Measurements from ENCODE around the gene HIVEP3.

Gene HIVEP3

DNA sequence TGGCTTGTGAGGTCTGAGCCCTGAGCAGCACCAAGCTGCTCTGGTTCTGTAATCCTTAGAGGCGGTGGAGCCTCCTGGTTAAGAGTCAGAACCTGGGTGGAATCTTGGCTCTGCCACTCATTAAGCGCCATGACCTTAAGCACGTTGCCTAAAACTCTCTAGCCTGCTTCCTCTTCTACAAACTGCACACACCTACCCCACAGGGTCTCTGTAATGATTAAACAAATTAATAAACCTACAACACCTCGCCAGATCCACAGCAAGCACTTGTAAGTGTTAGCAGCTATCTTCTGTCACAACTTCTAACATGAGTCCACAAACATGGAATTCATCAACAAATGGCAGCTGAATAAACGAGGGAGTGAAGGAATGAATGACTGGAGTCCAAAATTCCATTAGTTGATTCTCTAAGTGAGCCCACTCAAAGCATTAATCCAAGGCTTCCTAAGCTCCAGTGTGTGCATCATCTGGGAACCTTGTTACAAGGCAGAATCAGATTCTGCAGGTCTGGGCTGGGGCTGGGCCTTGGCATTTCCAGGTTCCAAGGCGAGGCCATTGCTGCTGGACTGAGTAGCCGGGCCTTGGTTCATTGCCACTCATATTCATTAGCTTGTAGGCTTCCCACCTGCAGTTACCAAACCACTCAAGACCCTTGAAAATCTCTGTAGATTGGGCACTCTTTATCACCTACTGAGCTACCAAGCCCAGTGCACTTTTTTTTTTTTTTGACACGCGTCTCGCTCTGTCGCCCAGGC lies 168.6 kb downstream of the HIVEP3 start:
- DNase-seq, result no peak

DNA sequence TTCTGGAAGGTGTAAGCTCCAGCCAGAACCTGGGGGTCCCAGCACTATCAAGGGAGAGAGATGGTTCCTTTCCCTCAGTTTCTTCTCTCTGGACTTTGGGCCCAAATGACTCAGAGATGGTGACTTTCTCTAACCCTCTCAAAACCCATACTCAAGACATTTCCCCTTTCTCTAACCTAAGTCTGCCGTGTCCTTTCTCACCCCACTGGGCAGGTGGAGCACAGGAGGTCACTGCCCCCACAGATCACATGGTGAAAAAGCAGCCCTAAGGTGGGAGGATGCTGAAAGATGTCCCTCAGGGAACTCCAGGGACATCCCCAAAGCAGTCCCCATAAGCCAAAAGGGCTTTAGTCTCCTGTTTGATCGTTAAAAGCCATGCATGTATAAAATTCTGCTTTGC lies 173.7 kb downstream of the HIVEP3 start:
- no peak for DNase-seq

DNA sequence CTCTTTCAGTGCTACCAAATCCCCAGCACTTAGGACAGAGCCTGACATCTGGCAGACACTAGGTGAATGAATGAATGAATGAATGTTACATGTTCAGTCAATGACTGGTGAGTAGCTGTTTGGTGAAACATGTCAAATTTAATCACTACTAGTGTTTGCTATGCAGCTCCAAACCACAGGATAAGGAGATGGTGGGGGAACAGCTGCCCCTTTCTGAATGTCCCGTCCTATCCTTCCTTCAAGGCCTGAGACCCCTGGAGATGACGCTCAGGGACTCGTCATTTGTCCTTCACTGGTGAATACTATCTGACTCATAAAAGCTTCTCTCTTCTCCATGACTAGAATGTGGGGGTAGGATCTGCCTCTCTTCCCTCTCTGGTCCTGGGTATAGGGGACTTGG lies 175.4 kb downstream of the HIVEP3 start:
- DNase-seq, result no peak

DNA sequence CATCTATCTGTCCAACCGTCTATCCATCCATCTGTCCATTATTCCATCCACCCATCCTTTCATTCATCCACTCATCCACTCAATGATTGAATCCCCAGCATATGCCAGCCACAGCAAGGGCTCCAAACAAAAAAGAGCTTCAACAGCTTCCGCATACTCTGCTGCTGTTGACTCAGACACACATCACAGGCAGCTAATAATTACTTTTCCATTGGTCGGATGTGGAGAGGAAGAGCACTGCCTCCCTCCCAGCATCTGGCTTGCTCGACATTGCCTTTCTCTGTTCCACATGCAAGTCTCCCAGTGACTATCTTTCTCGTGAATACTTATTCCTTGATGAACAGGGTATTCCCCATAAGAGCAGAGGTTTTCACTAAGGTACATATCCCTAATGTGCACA lies 176.5 kb downstream of the HIVEP3 start:
- DNase-seq, result no peak

DNA sequence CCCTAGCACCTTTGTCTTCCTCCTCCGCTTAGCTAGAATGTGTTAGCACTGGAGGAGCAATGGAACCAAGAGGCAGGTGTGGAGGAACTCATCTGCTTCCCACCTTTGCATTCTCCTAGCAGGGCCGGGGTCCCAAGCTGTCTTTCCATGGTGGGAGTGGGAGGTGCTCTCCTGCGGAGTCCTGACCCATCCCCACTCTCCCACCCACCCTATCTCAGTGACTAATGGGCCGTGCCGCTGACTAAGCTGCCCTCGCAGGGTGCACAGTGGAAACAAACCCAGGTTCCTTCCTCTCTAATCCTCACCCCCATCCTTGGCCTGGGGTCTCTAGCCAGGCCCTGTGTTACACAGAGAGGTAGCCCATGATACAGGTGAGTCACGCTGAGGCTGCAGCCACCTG lies 177.5 kb downstream of the HIVEP3 start:
- DNase-seq, result peak; percentile 52

DNA sequence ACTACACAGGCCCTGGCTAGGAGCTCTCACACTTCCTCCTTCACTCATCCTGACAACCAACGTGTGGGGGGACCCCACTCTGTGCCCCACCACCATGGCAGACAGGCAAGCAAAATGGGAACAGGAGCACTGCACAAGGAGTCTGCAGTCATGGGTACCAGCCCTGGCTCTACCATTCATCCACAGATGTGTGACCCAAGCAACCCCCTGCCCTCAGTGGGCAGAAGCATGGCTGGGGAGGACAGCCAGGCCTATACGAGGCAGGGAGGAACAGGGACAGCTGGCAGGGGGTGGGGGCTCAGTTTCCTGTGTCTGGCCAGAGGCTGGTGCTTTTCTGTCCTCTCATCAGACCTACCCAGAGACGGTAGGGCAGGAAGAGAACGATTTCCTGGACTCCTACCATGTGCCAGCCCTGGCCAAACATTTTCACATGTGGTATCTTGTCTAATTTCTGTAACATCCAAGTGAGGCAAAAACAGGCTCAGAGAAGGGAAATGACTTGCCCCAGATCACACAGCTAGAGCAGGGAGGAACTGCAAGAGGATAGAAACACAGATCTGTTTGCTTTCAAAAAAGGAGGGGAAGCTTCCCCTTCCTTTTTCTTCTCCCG lies 178.0 kb downstream of the HIVEP3 start:
- DNase-seq, result no peak

DNA sequence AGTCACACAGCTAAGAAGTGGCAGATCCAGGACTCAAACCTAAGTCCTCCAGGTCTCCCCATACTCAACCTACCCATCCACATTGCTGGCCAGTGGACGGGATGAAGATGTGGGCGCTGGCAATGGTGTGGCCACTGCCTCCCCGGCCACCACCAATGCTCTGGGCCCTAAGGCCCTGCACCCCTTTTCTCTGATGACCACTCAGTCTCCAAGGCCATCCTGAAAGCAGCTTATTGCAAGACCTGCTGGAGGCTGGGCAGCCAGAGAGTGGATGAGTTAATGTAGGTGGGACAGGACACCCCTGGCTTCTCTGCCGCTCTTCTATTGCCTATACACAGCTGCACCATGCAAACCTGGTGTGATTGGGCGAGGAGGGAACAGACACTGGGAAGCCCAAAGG lies 178.7 kb downstream of the HIVEP3 start:
- DNase-seq, result no peak

DNA sequence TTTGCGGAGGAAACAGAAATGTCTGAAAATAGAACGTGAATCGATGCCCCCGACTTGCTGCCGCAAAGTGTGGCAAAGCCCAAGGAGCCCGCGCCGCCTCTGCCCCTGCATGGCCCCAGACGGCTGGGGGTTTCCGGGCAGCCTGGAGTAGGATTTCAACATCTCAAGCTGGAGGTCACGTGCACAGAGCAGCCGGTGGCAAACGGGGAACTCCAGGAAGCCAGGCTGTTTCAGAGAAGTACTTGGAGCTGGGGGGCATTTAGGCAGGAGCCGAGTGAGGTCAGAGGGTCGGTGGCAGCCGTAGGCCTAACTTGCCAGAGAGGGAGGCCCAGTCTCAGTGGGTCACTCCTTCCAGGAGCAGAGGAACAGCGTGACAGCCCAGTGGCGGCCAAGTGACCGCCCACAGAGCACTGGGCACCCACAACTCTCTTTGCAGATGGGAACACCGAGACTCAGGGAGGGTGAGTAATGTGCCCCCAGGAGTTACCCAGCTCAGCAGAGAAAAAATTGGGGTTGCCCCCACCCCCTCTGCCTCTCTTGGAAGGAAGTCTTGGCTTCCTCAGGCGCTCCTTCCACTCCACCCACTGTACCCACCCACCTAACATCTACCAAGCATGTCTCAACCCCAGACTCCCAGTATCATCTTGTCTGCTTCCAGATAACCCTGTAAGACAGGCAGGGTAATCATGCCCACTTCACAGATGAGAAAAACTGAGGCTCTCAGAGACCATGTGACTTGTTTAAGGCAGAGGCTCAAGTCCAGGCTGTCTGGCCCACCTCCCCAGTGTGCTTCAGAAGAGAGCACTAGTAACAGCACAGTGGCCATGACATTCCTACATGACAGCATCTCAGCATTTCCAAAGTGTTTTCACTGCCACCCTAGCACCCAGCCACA lies 179.4 kb downstream of the HIVEP3 start:
- peak; percentile 80 for DNase-seq

DNA sequence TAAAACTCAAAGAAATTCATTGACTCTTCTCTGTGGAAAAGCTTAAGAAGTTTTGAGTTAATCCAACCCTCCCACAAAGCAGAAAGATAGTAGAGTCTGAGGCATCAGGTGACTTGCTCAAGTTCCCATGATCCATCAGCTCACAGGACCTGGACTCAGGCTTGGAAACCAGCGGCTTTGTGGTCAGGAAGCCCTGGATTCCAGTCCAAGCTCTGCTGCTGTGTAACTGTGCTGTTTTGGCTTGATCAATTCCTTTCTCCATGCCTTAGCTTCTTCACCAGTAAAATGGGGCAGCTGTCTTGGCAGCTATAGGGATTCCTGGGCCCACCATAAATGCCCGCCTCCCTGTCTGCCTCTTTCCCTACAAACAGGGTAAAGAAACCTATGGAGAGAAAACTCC lies 180.2 kb downstream of the HIVEP3 start:
- no peak for DNase-seq

DNA sequence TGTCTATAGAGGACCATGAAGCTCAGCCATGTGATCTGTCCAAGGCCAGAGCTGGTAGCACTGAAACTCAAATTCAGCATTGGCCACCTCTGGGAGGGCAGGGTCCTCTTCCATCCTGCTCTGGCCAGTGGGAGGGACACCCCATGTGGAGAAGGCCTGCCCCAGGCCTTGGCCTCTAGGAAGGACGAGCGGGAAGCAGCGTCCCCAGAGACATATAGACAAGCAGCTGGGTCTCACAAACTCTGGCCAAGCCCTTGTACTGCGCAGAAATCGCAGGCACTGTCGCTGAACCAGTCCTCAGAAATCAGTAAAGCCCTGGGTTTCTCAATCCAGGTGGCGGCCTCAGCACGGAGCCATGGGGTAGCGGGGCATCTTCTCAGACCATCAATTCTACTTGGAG lies 180.7 kb downstream of the HIVEP3 start:
- DNase-seq, result no peak

DNA sequence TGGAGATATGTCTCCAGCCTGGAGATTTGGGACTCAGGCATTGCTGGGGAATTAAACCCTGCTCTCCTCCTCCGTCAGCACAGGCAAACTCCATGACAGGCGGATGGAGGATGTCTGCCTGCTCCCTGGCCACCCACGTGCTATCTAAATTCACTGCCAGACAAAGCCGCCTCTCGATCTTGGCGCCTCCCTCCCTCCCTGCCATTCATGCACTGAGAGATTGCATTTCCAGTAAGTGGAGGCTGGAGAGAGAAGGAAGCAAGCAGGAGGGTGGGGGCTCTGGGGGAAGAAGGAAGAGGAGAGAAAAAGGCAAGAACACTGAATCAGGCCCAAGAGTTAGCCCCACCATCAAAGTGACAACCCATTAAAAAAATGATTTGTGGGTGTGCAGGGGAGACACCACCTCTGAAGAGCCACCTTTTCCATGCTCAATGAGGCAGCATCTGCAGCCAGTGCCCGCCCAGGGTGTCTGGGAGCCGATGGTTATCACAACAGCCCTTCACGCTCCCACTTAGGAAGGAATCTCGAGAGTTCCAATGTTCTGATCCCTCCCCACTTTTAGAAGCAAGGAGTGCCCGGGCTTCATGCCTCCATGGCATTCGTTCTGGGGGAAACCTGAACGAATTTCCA lies 183.0 kb downstream of the HIVEP3 start:
- DNase-seq, result no peak

DNA sequence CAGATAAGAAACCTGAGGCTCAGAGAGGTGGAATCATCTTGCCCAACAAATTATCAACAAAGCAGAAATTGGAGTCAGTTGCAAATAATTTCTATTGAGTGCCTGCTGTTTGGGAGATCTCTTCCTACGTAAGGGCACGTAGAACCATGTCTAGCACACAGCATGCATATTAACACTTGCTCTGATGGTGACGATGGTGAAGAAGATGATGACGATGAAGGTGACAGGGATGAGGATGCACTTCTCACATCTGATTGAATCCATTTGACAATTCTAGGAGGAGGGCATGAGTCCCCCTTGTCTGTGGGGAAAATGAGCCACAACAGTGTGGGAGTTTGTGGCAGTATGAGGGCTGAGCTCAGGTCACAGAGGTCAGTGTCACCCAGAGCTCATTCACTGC lies 183.6 kb downstream of the HIVEP3 start:
- no peak for DNase-seq

DNA sequence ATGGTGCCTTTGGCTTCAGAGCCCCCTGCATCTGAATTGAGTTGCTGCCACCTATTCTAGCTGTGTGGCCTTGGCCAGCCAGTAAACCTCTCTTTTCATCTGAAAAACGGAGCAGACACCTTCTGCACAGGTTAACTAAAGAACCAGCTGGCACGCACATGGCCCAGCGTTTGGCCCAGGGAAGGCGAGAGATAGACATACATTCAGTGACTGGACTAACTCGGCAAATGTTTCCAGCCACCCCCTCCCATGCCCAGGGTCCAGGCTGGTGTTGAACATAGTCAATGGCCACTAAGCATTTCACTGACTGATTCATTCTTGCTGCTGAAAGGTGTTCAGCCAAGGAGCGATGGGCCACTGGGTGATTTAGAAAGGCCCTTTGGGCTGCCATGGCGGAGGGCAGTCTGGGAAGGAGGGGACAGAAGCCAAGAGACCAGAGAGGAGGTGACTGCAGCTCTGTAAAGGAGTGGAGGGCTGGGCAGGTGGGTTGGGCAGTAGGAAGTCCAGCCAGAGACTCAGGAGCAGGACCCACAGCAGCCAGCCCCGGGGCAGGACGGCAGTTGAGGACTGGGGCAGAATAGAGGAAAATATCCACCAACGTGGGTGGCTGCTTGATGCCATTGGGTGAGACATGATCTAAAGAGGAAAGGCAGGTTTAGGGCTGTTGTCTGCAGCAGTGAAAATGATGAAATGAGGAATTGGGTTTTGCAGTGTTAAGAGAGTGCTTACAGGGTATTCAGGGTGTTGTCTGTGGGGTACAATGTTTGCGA lies 184.3 kb downstream of the HIVEP3 start:
- no peak for DNase-seq

DNA sequence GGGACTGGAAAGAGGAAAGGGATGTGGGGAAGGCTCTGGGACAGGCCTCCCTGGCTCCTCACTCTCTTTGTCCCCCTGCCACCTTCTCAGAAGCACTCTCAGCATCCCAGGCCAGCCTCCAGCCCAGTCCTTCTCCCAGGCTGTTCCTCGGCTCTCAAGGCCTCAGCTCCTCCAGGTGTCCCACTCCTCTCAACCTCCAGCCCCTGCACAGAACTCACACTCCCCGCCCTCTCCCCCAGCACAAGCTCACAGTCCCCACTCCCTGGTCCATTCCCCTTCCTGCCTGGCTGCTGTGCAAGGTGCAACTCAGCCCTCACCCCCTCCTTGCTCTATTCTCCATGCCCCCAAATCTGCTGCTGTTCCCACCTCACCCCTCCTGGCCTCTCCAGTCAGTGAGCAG lies 185.0 kb downstream of the HIVEP3 start:
- DNase-seq, result no peak

DNA sequence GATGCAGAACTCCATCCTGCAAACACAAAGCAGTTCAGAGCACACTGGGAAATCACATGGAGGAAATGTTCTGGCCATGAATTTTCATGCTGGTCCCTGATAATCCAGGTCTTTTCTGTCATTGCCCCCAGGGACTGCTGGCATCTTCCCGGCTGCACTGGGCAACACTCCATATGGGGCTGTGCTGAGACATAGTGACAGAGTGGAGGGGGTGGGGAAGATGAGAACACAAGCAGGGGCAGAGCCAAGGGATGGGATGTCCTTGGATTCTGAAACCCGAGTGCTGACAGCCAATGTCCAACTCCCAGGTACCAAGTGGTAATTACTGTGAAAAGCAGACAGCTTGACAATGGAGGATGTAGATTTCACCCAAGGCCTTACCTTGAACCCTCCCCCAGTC lies 185.7 kb downstream of the HIVEP3 start:
- DNase-seq, result no peak

DNA sequence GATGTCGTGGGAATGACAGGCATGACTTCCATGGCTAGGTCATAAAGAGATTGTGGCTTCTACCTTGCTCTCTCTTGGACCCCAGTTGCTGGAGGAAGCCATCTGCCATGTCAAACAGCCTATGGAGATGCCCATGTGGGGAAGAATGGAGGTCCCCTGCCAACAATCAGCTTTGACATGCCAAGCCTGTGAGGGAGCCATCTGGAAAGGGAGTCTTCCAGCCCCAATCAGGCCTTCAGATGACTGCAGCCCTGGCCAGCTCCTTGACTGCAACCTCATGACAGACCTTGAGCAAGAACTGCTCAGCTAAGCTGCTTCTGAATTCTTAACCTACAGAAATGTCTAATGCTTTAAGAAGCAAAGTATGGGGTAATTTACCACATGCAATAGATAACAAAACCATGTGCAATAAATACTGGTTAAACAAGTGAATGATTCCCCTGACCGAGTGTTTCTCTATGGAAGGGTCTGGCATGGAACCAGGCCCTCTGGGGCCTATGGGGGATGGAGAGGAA lies 187.1 kb downstream of the HIVEP3 start:
- no peak for DNase-seq

DNA sequence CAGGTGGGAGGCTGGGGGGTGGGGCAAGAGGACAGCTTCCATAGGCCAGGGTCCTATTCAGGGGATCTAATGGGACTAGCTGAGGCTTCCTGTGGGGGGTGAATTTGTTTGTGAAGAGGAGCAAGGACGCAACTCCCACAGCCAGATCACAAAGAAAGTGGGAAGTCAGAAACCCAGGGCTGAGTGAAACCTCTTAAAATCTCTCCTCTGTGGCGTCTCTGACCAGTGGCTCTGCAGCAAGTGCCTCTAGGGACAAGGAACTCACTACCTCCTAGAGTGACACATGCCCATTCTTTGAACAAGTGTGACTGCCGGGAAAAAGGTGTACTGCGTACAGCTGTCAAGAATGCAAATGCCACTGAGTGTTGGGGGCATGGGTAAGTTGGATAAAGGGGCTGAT lies 187.9 kb downstream of the HIVEP3 start:
- DNase-seq, result no peak

DNA sequence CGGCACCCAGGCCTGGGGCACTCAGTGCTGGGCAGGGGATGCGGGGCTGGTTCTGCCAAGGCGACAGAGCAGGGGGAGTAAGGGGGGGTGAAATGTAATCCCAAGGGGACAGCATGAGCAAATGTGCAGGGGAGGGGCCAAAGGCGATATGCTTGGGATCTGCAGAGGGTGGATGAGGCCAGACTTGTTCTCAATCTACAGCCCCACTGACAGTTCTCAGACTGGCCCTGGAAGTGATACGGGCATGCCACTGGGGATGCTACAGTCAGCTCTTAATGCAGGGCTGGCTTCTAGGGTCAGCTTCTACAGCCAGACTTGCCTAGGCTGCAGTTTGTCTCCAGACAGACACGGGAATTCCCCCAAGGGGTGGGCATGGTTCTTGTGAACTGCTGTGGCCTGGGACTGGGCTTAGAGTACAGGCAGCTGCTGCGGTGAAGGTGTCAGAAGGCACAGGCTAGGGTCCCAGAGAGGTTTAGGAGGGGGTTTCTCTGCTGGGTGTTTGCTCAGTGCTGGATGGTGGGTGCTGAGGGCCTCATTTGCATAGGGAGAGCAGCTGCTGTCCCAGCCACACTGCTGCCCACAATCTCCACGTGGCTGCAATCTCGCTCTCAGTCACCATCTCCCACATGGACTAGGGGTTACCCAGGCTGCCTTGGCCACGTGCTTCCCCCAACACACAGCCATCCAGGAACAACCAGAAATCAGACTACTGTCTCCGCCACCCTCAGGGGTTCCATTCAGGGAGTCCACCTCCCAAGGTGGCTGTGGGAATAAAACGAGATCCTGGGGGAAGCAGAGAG lies 190.1 kb downstream of the HIVEP3 start:
- no peak for DNase-seq

DNA sequence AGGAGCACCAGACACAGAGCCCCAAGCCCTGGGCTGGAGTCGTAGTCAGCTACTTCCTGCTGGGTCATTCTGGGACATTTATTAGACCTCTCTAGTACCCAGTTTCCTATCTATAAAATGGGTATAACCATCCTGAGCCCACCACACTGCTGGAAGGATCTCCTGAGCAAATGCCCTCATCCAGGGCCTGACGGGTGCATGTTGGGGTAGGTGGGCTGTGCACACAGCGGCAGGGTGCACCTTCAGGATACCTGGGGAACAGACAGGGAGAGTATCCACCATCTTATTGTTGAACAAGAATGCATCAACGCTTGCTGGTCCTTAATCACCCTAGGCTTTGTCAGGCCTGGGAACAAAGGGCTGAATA lies 191.0 kb downstream of the HIVEP3 start:
- DNase-seq, result no peak

DNA sequence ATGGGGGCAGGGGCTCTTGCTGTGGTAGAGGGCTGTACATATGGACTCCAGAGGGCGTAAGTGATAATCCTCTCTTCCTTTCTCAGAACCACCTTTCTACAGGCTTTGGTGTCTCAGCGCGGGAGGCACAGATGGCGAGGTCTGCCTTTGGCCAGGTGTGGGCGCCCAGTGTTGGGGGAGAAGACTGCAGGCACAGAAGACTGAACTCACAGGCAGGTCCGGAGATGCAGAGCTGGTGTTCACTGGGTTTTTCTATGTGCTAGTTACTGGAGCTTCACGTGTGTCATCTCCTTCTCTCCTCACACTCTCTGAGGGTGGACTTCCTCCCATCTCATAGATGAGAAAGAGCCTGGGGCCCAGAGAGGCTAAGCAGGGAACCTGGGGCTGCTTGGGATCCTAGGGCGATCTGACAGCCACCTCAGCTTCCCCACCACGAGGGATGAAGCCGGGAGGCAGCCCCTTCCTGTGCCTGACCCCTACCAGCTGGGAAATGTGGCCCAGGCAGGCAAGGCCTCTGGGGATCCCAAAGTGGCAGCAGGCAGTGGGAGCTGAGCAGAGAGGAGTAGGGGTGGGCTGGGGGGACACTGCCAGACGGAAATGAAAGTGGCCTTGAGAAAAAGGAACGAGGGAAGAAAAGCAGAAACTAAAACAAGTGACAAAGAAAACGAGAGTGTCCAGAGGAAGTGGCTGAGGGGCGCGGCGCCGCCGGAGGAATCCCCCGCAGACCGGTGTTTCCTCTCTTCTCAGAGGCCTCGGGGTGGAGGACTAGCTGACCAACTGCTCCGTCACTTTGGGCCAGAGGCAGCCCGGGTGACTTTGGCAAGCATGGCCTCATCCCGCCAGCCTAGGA lies 191.6 kb downstream of the HIVEP3 start:
- no peak for DNase-seq

DNA sequence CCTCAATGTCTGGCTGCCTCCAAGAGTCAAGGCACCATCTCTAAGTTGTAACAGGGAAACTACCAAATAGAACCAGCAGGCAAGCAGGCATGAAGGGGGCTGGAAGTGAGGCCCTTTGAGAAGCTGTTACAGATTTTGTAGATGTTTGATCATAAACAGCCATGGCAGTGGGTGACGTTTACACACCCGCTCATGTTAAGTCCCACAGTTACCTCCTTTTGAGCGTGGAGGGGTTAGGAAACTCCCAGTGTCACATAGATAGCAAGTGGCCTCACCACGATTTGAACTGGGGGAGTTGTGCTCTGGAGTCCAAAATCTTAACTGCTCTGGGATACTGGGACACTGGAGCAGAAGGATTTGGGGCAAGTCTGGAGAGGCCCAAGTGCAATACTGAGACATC lies 192.4 kb downstream of the HIVEP3 start:
- DNase-seq, result no peak

Data from activated T-cell treated with anti-CD3 and anti-CD28 coated beads for 4 hours (primary cell).